GM21786 (cell line): Measurements from ENCODE around the gene STARD8.
A peak's percentile ranks its signal among the peaks of the same experiment; 100 is the strongest.

Experiments
- ATAC-seq: cut with Tn5 transposase; IDR thresholded peaks from one replicate; pipeline ENCODE4 v1.9.1; 2021; ENCODE audit not compliant: unreplicated experiment

STARD8 gene

DNA sequence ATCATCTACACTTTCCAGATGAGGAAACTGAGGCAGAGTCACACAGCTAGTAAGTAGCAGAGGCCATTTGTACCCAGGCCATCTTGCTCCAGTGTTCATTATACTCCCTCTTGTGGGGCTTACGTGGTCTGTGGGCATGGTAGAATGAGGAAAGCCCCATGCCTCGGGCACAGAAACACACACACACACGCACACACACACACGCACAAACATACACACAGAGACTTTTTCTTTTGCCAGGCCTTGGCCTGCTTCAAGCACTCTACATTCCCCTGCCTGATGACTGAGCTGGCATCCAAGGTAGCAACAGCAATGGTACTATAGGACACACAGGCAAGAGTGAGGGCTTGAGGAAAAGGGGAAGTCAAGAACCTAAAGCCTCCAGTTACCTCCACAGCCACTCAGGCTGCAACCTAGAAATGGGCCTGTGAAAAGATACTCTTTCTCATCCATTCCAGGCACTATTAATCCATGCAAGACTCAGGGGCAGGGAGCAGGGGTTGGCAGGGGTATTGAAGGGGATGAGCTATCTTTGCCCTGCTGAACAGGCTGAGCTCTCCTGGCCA is 43.6 kb downstream of the STARD8 start:
- no peak for ATAC-seq

DNA sequence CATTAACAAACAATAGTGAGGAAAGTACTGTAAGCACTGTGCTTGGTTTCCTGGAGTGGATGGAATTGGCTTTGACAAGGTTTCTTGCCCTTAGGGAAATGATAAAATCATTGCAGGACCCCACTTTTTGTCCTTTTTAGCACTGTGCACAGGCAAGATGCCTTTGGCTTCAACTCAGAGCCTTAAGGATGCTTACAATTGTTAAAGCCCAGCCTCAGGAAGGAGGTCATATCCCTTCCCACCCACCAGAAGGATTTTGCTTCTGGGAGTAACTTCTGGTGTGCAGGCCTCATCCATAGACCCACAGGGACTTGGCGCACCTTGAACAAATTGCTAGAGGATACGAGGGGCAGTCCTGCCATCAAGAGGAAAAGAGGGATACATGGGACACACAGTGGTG is 44.5 kb downstream of the STARD8 start:
- ATAC-seq, result no peak

GRCh38 chrX:68692651-68693050 is 45.2 kb downstream of the STARD8 start:
- ATAC-seq, result no peak

DNA sequence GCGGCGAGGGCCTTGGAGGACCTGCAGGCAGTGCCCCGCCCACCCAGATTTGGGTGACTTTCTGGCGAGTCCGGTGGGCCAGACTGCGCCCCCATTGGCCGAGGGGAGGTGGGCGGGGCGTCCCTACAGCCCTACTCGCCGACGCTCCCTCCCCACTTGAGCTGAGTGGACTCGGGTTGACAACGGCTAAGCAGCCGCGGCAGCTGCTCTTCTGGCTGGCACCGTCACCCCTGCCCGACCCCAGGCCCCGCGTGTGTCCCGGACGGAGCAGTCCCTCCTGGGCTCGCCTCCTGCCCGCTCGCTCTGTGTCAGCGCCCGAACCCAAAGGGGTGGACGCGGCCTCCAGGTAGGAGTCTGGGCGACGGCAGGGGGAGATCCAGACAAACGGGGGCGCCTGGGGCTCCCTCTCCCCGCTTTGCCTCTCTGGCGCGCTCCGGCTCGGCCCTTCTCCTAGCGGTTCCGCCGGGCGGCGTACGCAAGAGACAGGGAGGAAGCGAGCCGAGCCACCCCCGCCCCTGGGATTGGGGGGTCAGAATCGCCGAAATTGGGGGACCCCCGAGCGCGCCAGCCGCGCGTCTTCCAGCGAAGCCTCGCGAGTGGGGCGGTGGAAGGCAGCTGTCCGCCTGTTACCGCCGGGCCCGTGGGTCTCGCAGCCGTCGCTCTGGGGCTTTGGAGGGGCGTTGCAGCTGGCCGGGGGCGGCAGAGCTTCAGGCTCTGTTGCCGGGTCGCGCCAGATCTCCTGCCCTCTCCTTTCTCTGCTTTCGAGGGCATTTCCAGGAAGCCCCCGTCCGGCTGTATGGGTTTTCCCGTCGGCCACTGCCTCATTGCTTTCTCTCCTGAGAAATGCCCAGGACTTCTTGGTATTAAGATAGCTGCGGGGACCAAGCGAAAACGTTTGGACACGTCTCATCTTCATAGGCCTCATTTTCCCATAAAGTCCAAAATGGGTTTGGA is 46.3 kb downstream of the STARD8 start:
- ATAC-seq, result peak; percentile 40

GRCh38 chrX:68694435-68695205 is 47.2 kb downstream of the STARD8 start:
- ATAC-seq, result no peak

GRCh38 chrX:68695206-68695845 is 47.9 kb downstream of the STARD8 start:
- ATAC-seq, result no peak

DNA sequence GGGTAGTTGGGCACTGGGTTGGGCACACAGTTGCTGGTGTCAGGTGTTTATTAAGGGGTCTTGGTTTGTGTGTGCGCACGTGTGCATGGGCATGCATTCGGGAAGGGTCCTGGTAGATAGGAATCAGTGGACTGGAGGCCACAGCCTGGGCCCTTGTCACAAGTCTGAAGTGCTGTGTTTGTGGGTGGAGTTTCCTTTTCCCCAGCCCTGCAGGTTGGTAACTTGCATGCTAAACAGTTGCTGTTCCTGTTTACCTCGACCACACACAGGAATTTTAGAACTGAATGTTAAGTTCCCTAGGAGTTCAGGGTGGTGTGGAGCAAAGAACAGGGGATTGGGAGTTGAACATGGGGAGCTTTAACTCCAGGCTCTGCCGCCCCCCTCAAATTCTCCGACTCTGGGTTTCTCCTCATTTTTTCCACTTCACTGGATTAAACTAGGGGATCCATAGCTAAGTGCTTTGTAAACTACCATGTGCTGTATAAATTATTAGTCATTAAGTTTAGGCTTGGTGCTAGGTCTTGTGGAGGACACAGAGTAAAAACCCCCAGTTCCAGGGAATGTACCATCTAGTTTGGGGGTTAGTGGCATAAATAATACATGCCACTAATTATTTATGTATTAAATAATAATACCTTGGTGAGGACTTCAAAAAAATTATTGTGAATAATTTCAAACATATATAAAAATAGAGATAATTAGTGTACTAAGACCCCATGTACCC is 49.0 kb downstream of the STARD8 start:
- ATAC-seq, result no peak

DNA sequence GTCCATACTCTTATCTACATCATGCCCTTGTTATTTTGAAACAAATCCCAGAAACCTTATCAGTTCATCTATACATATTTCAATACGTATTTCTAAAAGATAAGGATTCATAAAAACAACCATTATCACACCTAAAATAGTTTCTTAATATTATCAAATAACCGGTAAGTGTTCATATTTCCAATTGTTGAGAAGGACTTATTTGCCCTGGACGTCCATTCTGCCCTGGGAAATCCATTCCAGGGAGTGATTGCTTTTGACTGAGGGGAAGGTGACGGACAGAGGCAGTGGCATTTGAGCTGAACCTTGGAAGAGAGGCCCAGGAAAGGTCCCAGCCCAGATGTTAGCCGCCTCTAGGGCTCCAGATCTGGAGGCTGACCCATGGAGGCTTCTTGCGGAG is 49.6 kb downstream of the STARD8 start:
- ATAC-seq, result no peak

GRCh38 chrX:68697465-68698125 is 50.1 kb downstream of the STARD8 start:
- ATAC-seq, result no peak

DNA sequence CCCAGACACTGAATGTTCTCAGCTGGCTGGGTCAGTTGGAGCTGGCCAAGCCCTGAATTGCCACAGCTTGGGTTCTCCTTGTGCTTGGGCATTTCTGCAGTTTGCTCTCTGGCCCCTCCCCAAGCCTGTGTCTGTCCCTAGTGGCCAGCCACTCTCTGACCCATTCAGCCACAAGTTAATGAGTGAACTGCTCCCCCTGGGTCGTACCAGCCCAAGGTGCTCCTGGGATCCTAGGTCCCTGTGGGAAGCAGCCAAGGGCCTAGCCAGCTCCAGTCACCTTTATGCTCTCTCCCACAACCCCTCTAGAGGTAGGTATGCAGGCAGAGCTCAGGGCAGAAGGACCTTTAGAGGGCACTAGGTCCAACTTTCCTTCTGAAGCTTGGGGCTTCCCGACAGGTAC is 51.5 kb downstream of the STARD8 start:
- ATAC-seq, result no peak

DNA sequence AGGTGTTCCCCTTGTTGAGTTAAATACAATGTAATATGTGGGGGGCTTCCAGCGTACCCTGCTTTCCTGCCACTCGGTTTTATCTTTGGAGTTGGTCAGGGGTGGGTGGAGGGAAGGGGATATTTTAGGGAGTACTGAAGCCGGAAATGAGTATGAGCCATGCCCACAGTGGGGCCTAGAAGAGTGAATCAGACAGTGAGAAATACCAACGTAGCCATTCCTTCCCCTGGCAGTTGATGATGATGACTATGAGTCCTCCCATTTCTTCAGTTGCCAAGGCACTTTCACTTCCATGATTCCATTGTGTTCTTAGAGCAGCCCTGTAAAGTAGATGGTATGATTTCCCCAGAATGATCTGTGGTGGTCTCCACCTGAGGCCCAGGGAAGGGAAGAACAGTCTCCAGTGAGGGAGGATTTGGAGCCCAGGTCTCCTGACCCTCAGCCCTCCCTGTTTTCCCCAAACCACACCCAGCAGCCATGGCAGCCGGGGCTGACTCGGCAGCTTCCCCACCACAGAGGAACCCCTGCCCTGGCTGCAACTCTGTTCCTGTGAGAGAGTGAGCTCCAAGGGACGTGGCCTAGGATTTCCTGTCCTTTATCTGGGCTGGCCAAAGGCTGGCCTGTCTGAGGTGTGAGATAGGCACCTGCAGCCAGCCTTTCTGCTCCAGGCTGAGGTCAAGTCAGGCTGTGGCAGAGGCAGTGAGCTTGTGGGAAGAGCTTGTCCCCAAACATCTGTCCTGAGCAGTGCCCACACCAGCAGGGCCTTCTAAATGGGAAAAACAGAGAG is 52.7 kb downstream of the STARD8 start:
- ATAC-seq, result no peak

DNA sequence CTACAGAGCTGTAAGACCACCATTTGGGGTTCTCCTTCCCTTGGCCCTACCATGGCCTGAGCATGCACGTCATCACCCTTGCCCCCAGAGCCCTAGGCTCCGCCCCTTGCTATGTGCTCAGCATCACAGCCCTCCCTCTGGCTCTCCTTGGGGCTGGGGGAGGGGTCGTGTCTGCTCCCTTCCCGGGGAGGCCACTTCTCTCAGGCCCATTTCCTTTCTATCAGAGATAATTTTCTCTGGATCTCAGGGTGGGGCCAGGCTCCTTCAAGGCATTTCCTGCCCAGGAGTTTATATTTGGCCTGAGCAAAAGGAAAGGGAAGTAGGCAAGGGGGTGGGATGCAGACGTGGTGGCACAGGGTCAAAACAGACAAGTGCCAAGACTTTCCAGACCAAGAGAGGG is 55.9 kb downstream of the STARD8 start:
- no peak for ATAC-seq

GRCh38 chrX:68703846-68704245 is 56.4 kb downstream of the STARD8 start:
- ATAC-seq, result no peak

GRCh38 chrX:68705986-68706385 is 58.5 kb downstream of the STARD8 start:
- ATAC-seq, result no peak

- no peak for ATAC-seq
Measured at GRCh38 chrX:68708503-68709290, 61.2 kb downstream of the STARD8 start.

DNA sequence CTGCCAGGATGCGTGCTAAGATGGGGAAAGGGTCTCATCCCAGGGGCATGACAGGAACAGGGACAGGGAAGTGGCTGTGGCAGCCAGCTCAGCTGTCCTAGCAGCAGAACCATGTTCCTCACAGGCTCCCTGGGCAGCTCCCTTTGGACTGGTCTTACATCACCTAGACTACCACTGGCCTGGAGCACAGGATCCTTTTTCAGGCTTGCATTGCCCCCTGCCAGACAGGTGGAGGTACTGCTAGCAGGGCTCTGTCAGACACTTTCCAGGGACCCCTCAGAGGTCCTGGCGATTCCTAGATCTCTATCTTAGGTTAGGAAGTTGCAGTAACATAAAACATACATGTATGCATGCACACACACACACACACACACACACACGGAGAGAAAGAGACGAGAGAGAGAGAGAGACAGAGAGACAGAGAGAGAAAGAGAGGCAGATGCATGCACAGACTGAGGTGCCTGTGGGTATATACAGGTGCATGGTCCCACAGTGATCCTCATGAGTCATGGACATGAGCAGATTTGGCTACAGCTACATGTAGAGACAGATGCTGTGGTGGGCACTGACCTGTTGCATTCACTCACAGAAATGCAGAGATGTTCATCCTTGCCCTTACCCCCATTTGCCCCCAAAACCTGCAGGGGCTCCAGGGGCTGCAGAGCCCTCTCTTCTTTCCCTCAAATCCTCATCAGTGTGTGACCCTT is 63.6 kb downstream of the STARD8 start:
- no peak for ATAC-seq

DNA sequence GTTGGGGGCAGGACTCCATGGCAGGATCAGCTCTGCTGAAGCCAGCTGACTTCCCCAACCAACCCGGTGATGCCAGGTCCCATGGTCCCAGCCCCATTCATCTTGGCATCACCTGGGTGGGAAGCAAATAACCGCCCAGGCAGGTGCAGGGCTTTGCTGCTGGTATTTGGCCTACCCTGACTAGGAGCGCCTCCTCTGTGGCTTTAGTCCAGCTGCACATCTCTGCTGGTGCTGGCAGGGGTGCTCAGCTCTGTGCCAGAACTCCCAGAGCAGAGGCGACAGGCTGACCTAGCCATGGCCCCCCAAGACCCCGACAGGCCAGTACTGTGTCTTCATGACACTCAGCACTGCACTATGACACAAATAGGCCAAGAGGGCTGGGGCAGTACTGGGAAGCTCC is 64.4 kb downstream of the STARD8 start:
- ATAC-seq, result no peak

DNA sequence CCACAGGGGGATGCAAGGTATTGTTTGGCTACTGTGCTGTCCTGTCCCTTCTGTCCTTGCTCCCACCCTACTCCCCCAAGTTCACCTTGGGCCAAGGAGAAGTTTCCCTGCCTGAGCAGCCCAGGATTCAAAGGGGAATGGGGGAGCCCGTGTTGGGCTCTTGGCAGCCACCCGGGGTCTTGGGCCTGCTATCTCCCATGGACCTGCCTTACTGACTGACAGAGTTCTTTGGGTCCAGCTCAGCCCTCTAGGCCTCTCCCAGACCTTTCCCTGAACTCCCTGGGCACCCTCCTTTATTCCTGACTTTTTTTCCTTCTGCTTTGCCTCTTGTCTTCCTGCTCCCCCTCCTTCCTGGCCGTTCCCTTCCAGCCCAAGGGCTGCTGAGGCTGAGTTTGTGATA is 67.4 kb downstream of the STARD8 start:
- ATAC-seq, result no peak
